HG03521 (cell line): Measurements from ENCODE around the gene SAMD9.
"Not testable (repeated sequence)": the region's sequence is repeated elsewhere in the genome, so short reads cannot be mapped to it uniquely, and the experiment has no call there.

Source experiments
- ATAC-seq: cut with Tn5 transposase; IDR thresholded peaks from one replicate; pipeline ENCODE4 v1.9.1; 2021; ENCODE audit warnings: mild to moderate bottlenecking, moderate library complexity; ENCODE audit not compliant: unreplicated experiment

The SAMD9 gene

DNA sequence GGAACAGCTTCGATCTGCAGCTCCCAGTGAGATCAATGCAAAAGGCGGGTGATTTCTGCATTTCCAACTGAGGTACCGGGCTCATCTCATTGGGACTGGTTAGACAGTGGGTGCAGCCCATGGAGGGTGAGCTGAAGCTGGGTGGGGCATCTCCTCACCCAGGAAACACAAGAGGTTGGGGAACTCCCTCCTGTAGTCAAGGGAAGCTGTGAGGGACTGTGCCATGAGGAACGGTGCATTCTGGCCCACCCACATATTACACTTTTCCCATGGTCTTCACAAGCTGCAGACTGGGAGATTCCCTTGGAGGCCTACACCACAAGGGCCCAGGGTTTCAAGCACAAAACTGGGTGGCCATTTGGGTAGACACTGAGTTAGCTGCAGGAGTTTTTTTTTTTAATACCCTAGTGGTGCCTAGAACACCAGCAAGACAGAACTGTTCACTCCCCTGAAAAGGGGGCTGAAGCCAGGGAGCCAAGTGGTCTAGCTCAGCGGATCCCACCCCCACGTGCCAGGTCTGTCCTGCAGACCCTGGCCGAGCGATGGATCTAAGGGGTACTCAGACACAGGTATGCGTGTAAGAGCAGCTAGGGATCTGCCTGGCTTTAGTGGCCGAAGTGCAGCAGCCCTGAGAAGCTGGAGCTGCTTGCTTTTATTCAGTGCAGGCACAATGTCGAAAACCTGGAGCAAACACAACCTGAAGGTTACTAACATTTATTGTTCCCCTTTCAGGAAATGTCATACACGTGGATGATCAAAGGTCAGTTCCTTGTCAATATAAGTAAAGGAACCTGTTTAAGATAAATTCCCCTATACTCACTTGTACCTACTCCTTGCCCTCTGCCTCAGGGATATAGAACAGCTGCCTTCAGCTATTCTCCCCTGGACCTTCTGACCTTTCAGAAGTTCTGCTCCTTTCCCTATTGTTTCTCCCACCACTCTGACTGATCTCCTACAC, 3.1 kb upstream of the SAMD9 start:
- no peak for ATAC-seq

DNA sequence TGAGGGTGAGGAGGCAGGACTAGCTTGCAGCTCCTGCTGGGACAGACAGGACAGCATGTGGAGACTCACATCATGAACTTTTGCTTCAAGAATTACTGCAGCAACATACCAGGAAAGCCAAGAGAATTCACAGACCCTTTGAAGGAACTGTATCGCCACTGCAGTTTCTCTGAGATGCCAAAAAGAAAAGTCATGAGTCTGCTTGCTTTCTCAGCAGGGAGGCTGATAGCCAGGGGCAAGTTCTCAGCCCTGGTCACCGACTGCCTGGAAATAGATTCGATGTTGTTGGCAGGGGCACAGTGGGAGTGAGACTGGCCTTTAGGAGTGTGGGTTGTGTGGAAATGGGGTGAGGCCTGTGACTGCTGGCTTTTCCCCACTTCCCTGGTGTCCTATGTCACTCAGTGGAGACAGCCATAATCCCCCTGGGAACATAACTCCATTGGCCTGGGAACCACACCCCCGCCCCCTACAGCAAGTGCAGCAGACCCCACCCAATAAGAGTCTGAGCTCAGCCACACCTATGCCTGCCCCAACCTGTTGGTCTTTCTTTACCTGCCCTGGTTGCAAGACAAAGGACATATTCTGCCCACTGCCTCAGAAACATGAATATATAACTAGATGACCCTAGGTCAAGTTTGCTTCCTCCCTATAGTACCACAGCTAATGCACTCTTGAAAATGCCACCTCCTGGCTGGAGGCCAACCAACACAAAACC, 1.6 kb upstream of the SAMD9 start:
- no peak for ATAC-seq

DNA sequence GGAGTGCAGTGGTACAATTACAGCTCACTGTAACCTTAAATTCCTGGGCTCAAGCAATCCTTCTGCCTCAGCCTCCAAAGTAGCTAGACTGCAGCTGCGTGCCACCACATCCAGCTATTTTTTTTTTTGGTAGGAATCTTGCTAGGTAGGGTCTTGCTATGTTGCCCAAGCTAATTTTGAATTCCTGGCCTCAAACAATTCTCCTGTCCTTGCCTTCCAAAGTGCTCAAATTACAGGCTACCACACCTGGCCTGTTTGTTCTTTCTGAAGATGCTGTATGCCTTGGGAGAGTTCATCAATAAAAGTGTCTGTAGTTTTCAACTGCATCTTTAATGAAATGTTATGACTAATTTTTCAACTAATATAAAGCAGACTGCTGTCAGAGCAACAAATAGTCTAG, 452 bp downstream of the SAMD9 start:
- no peak for ATAC-seq

DNA sequence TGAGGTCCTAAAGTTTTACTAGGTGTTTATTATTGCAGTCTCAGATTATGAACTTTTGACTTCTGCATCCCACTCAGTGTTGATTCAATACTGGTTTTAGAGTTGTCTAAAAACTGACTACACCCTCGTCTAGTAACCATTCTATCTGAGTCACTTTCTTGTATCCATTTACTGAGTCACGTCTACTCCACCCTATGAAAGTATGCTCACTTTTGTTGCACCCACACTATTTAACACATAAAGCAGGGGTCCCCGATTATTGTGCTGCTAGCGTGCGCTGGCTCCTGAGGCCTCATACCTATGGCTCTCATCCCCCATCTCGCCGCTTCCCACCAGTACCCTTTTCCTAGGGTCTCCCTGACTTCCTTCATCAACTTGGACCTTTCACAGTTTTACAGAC, 2.0 kb downstream of the SAMD9 start:
- no peak for ATAC-seq

DNA sequence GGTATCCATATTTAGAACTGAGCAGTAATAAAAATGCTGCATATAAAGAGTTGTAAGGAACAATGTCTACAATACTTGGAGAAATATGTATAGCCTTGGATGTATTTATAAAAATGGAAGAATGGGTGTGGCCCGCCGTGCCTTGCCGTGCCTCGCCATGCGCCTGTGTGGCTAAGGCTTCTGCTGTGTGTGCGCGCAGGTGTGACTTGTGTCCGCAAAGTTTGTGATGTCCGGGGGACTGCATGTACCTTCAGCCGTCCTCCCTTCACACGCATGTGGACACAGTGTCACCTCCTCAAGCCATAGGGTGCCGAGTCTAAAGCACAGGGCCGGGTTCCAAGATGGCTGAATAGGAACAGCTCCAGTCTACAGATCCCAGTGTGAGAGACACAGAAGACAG, 9.8 kb downstream of the SAMD9 start:
- ATAC-seq: no peak

DNA sequence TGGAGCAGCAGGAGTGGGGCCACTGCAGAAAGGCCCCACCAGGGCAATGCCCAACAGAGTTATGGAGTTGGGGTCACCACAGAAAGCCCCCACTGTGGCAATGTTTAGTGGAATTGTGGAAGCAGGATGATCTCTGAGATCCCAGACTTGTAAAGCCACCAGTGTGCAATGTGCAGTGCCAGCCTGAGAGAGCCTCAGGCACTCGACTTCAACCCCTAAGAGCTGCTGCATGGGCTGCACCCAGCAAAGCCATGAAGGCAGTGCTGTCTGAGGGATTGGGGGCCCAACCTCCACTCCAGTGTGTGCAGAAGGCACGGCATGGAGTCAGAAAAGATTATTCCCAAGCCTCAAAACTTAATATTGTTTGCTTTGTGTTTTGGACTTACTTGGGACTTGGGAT, 20.4 kb downstream of the SAMD9 start:
- no peak for ATAC-seq

DNA sequence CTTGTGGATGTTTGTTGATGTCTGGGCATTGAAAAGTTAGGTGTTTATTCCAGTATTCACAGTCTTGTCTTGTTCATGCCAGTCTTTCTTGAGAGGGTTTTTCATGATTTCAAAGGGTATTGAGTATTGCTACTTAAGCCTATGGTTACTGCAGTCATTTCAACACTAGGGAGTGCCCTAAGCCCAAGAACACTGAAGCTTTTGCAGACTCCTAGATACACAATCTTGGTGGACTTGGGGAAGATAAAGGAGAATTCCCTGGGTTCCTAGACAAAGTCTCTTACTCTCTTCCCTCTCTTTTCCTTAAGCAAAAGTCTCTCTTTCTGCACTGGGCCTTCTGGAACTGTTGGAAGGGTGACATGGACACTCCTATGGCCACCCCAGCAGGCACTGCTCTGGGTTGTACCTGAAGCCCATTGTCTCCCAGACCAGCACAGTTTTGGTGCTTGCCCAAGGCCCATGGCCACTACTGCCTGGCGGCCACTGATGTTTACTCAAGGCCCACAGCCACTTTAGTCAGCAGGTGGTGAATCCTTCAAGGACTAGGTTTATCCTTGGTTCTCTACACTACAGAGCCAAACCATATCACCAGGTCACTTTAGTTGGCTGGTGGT, 24.9 kb downstream of the SAMD9 start:
- peak; percentile 70 for ATAC-seq

DNA sequence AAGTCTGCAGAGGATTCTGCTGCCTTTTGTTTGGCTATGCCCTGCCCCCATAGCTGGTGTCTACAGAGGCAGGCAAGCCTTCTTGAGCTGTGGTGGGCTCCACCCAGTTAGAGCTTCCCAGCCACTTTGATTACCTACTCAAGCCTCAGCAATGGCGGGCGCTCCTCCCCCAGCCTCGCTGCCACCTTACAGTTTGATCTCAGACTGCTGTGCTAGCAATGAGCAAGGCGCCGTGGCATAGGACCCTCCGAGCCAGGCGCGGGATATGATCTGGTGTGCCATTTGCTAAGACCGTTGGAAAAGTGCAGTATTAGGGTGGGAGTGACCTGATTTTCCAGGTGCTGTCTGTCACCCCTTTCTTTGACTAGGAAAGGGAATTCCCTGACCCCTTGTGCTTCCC, 44.4 kb downstream of the SAMD9 start:
- not testable (repeated sequence) for ATAC-seq

DNA sequence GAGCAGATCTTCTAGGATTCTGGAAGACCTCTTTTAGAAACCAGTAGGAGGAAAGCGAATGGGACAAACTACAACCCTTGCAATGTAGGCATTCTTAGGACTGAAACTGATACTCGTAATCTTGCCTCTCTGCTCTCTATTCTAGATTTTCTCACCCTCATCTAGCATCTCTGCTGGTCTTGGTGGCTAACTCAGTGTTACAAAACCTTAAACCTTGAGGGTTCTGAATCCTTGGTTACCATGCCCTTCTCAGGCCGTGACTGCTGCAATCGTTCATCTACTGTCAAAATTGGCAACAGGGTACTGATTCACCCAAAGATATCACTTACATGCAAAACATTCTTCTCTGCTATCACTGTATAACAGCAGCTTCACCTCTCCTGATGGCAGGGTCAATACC, 55.2 kb downstream of the SAMD9 start:
- ATAC-seq: no peak

DNA sequence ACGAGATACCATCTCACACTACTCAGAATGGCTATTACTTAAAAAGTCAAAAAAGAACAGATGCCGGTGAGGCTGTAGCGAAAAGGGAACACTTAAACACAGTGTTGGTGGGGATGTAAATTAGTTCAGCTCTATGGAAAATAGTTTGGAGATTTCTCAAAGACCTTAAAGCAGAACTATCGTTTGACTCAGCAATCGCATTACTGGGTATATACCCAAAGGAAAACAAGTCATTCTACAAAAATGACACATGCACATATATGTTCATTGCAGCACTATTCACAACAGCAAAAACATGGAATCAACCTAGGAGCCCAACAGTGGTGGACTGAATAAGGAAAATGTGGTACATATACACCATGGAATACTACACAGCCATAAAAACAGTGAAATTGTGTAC, 56.9 kb downstream of the SAMD9 start:
- no peak for ATAC-seq

DNA sequence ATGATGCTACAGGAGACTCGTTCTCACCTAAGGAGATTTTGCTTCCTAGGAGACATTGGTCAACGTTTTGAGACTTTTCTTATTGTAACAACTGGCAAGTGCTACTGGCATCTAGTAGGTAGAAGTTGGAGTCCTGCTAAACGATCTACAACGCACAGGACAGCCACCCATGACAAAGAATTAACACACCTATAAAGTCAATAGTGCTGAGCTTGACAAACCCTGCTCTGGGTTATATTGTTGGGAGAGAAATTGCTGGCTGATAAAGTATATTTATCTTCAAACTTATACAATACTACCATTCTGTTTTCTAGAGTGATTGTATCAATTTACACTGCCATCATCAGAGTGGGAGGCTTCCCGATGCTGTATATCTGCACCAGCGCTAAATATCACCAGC, 57.8 kb downstream of the SAMD9 start:
- no peak for ATAC-seq

DNA sequence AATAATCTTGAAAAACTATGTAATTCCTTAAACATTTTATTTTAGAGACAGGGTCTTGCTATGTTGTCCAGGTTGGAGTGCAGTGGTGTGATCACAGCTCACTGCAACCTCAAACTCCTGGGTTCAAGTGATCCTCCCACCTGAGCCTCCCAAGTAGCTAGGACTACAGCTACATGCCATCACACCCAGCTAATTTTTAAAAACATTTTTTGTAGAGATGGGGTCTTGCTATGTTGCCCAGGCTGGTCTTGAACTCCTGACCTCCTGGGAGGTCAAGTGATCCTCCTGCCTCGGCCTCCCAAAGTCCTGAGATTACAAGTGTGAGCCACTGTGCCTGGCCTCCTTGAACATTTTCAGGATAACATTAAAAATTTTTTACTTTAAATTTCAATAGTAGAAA, 61.2 kb downstream of the SAMD9 start:
- not testable (repeated sequence) for ATAC-seq

DNA sequence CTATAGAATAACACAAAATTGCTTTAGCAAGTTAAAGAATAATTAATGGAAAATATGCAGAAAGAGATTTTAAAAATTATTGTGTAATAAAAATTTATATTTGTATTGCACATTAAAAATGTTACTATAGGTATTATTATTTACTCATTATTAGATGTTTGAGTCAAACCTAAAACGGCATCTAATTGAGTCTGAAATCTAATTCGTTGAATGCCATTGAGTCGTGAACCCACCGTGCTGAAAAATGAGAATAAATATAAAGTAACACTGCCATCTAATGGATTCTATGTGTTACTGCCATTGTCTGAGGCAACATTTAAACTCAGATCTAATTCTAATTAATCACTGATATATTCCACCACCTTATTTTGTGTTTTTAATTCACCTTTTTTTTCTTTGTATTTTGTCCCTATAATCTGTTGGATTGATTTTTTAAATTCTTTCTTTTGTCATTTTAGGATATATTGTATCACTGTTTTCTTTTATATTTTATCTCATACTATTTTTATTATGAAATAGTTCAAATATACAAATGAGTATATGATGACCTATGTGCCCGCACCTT, 62.2 kb downstream of the SAMD9 start:
- ATAC-seq: no peak

DNA sequence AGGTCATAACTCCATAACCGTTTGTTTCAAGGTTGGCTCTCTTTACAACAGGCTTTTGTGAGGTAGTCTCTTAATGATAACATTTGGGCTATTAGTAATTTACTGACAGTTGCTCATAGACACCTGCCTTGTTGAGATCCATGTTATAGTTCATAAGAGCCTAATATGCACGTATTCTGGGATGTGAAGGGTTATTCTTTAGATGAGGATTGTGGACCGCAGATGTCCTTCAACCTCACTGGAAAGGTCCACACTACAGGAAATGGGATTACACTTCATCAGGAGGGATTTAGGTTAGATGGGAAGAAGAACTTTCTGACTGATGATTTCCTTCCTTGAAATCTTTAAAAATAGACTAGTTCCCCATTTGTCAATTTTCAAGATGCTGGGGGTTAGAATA, 62.8 kb downstream of the SAMD9 start:
- ATAC-seq: no peak

DNA sequence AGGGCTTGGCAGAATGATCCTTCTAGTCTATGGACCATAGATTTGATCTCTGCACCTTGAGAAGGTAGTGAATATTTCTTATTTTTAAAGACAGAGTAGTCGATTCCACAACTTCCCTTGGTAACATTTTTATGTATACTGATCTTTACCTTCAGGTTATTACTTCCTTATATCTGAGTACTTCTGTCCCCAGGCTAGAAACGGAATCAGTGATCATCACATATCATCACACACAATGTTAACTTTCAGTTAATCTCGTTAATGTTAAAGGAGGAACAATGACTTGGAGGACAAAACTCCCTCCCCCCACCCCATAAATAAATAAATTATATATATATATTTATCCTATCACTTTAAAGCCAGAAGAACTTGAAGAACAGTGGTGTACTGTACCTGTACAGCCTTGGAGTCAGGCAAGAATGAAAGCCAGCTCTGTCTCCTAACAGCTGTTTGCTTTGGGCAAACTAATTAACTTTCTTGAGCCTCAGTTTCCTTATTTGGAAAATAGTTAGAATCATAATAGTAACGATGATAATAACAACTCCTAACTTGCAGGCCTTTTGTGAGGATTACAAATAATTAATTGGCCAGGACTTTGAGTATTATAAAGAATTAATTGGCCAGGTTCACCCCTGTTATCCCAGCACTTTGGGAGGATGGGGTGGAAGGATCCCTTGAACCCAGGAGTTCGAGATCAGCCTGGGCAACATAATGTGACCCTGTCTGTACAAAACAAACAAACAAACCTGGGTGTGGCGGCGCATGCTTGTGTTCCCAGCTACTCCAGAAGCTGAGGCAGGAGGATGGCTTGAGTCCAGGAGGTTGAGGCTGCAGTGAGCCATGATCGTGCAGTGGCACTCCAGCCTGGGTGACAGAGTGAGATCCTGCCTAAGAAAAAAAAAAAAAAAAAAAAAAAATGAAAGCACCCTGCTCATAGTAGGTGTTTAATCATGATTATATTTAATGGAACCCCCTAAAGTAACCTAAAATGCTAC, 63.5 kb downstream of the SAMD9 start:
- ATAC-seq: no peak

DNA sequence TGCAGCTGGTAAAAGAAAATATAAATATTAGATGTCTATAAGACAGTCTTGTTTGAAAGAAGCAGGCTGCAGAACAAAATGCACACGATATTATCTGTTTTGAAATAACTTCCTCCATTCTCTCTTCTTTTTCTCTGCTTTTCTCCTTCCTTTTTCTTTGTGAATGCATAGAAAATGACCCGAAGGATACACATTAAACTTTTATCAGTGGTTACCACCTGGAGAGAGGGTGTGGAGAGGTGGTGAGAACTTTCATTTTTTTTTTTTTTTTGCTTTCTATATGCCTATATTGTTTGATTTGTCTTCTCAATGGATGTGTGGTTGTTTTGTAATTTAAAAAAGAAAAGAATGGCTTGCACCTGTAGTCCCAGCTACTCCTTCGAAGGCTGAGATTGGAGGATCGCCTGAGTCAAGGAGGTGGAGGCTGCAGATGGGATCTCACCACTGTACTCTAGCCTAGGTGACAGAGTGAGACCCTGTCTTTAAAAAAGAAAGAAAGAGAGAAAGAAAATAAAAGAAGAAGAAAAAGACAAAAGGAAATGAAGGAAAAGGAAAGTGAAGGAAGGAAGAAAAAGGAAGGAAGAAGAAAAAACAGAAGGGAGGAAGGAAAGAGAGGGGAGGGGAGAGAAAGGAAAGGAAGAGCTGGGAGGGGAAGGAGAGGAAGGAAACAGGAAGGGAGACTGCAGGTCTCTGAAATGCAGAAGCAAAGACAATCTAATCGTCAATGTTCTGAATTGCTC, 64.4 kb downstream of the SAMD9 start:
- no peak for ATAC-seq

DNA sequence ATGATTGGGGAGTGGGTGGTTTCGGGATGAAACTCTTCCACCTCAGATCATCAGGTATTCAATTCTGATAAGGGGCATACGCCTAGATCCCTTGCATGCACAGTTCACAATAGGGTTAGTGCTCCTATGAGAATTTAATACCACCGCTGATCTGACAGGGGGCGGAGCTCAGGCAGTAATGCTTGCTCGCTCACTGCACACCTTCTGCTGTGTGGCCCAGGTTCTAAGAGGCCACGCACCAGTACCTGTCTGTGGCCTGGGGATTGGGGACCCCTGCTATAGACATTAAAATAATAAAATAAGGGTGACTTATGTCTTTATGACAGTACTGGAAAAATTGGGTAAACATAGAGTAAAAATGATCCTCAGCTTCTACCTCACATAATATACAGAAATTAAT, 66.1 kb downstream of the SAMD9 start:
- ATAC-seq: no peak
